DMS114 treated with DMSO at 0.1 percent for 48 hours (cell line): ENCODE measurements around the gene CBFA2T3.

ENCODE experiments used
- DNase-seq: peaks from one replicate; lab custom pipeline; 2025; ENCODE audit not compliant: unreplicated experiment; lab: John Stamatoyannopoulos, UW

Gene CBFA2T3

DNA sequence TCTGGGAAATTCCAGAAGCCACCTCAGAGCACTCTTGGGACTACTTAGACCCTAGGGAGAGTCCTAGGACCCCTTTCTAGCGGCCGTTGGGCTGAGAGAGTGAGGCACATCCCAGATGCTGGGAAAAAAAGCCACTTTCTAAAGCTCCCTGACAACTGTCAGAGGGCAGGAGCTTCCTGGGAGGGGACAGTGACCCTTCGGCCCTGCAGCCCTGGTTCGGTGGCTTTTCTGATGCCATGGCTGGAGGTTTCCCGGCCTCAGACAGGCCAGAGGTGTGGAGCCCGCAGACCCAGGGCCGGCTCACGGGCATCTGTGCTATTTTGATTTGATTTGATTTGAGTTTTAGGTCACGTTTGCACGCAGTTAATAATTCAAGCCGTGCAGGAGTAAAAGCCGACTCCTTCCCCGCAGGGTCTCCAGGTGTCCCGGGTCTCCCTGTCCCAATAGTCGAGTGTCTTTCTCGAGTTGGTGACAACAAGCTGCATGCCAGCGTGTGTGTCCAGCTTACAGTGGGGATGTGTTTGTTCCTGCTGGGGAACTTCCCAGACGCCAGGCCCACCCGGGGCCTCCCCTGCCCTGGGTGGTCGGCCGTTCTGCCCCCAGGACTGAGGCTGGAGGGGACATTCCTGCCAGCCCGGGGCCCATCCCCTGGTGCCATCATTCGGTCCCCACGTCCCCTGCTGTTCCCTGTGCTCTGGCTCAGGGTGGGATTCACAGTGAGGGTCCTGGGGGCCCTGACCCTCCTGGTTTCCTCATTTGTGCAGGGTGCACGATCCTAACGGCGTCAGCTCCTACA is 1.0 kb upstream of the CBFA2T3 start:
- DNase-seq = no peak

DNA sequence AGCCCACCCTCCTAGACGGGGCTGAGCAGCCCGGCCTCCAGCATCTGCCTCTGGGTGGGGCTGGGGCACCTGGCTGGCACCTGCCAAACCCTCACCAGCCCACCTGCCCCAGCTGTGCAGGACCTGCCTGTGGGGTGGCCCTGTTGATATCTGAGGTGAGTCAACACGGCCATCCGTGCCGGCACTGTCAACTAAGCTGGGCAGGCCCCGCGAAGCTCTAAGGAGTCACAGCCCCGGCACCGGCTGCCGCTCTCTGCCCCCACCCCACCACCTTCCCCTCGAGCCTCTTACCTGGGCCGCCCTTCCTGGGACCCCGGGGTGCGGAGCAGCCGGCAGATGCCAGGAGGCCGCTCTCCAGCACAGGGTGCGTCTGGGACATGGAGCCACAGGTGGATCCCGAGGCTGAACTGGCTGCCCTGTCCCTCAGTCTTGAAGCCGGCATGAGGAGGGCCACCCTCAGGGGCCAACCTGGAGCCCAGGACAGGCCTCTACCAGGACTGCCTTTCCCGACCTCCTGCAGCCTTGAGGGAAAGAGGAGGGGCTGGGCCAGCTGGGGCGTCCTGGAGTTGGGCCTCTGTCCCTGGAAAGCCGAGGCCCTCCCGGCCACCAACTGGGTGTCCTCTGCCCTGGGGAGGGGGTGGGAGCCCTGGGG is 515 bp downstream of the CBFA2T3 start:
- DNase-seq = no peak

DNA sequence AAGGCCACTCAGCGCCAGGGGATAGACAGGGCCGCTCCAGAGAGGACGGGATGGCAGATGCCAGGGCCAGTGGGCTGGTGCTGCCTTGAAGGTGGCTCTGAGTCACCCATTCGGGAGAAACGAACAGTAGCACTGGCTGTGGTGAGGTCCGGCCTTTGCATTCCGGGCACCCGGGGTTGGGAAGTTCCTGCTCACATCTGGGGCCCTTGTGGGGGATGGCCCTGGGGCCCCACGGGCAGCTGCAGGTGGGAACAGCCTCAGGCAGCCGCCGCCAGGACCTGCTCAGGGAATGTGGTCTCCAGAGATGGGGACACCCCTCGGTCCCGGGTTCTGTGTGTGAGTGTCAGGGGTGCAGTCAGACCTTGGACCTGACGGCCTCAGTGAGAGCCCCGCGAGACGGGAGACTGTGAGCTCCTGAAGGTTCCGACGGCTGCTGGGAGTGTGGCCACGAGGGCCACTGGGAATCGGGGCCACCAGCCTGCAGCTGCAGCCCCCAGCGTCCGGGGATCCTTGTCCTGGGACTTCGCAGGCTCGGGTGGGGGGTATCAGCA is 1.4 kb downstream of the CBFA2T3 start:
- no peak for DNase-seq

DNA sequence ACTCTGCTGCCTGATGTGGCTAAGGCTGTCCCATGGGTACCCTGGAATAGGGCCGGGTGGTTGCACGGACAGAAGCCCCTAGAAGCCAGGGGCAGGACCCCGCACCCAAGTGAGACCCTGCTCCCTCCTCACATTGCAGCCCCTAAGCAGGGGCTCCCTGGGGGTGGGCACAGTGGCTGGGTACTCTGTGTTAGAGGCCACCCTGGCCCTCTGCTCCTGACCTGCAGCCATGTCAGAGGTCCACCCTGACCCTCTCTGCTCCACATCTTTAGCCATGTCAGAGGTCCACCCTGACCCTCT is 2.1 kb downstream of the CBFA2T3 start:
- DNase-seq = no peak

DNA sequence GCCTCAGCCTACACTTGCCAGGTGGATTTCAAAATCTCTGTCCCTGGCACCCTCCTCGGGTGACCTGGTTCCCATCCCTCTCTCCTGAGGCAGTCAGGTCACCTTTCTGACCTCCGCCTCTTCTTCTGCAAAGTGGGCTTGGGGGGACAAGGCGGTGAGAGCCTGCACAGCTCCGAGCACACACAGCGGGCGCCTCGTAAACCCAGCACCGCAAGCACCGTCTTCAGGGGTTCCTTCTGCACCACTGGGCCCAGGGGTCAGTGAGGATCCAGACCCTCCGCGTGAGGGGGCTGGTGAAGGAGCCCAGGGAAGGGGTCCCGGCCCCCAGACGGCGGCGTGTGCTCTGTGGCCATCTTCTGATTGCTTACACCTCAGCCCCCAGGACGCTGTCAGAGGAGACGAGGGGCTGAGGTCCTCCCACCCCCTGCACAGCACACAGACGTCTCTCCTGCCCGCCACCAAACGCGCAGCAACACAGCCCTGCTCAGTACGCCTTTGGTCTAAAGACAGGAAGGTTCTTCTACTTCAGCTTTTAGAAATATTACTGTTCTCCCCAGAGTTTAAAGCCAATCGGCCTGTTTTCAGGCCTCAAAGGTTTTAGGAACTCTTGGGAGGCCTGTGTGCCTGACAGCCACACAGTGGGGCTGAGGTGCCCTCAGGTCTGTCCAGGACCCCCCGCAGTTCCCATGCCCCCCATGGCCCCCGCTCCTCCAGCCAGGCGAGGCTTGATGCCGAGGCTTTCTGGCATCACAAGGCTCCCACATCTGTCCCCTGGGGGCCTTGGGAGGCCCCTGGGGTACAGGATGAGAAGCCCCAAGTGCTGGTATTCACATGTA is 2.7 kb downstream of the CBFA2T3 start:
- no peak for DNase-seq

DNA sequence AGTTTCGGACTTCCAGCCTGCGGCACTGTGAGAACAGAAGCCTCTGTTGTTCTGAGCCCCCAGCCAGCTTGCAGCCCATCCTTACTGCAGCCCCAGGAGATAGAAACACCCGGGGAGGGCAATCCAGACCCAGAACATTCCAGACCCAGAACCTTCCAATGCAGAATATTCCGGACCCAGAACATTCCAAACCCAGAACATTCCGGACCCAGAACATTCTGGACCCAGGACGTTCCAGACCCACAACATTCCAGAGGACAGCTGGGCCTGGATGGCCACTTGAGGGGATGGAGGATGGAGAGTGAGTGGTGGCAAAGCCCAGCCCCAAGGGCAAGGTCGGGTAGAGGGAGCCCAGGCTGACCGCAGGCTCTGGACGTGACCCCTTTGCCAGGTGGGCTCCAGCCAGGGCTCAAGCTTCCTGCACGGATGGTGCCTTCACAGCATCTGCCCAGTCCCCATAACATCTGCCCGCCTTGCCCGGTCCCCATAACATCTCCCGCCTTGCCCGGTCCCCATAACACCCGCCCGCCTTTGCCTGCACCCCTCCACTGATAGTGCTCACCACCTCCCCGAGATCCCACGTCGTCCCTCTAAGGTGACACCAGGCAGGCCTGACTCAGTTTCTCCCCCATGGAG is 3.5 kb downstream of the CBFA2T3 start:
- DNase-seq = no peak

DNA sequence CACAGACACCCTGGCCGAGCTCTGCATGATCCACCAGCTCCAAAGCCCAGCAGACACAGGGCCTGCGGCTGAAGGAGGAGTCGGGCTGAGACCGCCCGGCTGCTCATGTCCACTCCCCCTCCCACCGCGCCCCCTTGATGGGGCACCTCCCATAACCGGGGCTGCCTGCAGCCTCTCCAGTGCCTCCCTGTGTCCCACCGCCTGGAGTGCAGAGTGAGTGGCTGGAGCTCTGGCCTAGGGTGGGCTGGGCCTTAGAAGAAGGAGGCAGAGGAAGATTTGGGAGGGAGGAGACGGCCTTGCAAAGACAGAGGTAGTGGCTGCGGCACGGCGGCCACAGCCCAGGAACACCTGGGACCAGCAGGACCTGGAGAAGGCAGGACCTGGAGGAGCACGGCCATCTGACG is 4.0 kb downstream of the CBFA2T3 start:
- DNase-seq = no peak

DNA sequence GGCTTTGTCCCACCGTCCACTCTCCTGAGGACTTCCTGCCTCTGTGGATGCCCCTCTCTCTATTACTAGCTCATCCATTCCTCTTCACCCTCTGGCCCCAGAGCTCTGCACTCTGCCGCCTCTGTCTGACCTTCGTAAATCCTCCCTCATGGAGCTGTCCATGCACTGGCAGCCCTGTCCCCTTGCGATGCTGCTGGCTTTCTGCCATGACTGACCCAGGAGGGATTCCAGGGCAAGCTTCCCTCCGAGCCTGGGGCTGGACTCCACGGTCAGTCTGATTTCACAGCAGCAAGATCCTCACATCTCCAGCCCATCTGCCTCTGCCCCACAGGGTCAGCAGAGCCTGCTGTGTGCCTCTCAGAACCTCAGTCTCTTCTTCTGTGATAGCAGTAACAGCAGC is 4.7 kb downstream of the CBFA2T3 start:
- no peak for DNase-seq

DNA sequence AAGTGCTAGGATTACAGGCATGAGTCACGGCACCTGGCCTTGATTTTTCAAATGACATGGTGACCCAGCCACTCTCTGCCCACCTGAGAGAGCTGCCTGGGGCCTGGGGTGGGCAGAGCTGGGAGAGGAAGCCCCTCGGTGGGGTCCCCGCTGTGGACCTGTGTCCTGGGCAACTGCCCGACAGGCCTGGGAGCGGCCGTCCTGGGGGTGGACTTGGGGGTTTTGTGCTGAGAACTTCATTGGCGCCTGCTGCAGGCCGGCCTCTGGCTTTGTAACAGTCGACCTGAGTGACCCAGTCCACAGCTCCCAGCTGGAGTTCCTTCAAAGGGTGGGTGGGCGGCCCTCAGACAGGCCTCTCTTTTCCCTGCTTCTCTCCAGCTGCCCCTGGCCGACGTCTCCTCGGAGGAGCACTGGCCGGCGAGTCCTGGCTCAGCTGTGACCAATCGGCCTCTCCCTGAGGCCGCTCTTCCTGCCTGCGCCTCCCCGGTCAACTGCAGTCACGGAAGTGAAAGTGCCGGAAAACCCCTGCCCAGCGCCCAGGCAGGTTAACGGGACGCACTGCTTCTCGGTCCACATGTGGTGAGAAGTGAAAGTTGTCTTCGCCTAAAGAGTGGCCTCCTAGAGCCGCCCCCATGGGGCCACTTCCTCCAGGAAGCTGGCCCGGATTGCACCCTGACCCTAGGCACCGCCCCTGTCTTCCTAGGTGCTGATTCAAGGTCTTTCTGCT is 5.5 kb downstream of the CBFA2T3 start:
- DNase-seq = no peak

DNA sequence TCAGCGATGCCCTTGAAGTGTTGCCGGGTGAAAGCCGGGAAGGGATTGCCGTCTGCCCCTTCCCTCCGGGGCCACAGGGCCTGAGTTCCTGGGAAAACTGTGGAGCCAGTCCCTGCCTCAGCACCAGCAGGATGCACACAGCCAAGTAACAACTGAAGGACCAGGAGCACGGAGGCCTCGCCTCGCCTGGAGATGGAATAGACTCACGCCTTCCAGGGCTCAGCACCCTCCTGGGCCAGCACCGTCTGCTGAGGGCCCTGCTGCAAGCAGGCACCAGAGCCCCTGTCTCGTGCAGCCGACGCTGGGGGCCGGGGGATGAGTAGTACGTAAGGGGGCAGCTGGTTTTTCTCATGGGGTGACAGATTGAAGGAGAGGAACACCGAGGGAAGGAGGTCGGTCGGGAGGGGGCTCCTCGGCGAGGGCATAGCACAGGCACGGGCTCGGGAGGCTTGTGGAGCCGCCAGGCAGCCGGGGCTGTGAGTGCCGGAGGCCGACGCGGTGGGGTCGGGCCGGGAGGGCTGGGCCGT is 6.4 kb downstream of the CBFA2T3 start:
- no peak for DNase-seq

DNA sequence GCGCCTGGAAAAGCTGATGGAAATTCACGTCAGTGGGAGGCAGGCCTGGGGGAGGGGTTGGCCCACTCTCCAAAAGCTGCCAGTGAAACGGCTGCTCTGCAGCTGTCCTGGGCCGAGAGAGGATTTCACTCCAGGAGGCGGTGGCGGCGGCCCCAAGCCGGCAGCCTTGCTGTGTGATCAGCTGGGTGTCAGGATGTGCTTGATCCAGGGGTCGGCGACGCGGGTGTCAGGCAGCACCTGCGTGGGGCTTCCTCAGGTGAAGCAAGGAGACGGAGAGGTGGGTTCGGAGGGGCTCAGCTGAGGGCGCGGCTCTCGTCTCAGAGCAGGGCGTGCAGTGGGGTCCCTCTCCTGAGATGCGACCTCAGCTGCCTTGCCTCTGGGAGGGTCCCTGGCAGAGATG is 7.0 kb downstream of the CBFA2T3 start:
- no peak for DNase-seq

DNA sequence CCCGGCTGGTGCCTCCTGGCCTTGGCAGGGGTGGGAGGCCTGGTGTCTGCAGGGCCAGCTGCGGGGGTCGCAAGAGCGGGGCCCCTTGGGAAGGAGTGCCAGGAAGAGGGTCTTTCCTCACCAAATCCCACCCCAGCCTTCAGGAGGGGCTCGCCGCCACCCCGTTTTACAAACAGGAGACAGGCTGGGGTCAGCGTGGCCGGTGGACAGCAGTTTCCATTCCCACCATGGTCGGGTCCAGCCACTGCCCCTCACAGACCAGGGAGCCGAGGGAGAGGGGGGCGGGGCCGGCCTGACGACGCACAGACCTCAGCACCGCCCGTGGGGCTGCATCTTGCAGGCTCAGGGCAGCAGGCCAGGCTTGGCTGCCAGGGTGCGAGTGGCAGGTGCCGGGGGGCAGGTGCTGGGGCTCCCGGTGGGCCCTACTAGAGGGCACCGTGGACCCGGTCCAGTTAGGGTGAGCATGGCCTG is 7.6 kb downstream of the CBFA2T3 start:
- no peak for DNase-seq

DNA sequence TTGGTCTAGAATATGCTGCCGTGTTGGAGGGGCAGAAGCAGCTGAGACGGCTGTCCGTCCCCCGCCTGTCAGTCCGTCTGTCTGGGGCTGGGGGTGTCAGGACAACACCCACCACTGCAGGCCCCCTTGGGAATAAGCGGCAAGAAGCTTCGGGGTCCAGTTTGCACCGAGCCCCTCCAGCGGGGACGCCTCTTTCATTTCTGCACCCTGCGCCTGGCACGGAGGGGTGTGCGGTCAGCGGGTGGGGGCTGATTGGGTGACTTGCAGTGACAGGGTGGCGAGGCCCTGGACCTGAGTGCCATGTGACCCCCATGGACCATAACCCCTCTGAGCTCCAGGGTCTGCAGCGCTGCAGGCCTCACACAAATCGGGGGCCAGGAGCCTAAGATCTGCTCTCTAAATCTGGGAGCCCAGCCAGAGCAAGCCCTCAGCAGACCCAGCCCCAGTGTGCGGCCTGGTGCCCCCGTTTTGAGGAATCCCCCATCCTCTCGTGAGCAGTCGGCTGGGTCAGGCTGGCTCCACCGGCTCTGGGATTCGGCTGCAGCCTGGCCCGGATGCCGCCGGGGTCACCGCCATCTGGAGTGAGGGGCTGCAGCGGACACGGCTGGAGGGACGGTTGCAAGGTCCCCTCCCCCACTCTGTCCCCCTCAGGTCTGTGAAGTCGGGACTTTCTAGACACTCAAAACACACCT is 8.3 kb downstream of the CBFA2T3 start:
- DNase-seq = no peak

DNA sequence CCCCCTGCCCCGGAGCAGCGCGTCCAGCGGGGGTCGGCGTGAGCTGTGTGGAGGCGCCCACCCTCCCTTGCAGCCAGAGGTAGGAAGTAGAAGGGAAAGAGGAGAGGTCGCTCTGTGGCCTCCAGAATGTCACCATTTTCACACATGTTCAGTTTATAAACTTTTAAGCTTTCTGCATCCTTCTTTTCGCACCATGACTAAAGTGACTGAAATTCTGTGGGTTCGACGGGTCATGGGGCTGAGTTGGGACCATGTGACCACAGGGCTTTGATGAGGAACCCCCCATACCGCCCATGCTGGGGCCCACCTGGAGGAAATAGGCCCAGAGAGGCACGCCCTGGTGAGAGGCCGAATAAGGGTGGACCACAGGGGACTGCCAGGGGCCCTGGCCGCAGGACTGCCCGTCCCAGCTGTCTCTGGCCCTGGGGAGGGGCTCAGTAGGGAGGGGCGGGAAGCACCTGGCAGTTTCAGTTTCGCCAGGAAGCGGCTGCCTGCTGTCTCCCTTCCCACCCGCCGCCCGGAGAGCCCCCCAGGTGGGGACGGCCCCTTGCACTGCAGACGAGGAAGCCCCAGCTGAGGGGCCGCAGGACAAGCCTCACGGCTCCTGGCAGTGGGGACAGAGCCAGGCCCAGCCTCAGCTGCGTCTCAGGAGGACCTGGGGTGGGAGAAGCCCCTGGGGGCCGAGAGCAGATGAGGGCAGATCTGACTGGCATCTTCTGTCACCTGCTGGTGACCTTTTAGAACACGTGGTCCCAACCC is 9.0 kb downstream of the CBFA2T3 start:
- DNase-seq = no peak

DNA sequence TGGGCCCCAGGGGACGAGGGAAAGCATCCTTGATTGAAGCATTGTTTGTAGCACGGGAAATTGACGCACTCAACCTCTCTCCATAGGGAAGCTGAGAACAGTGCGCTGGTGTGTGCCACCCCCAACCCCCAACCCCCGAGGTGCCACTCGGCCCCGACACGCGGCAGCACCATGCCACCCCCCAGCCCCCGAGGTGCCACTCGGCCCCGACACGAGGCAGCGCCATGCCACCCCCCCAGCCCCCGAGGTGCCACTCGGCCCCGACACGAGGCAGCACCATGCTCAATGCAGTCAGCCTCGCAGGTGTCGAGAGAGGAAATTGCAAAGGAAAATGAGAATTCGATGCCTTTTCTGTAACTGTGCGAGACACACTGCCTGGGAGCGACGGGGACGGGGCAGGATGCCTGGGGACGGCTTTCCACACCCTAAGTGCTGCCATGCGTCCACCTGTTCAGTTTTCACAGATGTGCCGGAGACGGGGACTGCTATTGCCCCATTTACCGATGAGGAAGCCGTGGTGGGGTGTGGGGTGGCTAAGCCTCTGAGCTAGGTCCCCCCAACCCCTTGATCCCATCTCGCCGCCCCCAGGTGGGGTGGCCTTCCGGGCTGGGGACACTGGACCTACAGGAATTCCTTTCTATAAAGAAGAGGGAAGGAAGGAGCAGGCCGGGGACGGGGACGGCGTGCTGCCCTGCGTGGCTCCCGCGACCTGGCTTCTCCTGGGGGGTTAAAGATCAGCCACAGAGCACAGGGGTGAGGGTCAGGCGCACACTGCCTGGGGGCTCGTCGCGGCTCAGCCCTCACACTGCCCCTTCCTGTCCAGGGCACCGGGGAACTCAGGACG is 9.8 kb downstream of the CBFA2T3 start:
- no peak for DNase-seq

DNA sequence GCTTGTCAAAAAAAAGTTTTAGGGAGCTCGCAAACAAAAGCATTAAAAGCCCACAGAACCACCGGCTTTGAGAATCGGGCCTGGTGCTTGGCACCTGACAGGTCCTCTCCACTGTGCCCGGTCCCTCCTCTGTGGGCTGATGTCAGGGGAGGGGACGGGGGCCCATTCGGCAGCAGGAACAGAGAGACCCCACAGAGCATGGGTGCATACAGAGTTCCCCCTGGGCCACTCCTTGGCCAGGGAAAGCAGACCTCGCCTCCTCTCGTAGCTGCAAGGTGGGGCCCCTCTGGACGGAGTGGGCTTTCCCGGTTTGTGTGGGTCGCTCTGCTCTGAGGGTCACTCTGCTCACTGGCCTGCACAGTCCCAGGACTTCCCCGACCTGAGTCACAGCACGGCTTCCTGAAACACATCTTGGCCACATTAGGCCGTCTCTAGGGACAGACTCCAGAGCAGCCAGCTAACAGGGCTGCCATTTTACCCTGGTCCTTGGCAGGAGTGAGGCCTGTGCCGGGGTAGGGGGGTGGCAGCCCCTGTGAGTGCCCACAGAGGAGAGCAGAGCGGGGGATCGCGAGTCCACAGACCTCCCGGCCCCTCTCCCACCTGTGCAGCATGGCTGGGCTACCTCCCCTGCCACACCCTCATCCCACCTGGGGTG is 11.1 kb downstream of the CBFA2T3 start:
- DNase-seq = no peak

DNA sequence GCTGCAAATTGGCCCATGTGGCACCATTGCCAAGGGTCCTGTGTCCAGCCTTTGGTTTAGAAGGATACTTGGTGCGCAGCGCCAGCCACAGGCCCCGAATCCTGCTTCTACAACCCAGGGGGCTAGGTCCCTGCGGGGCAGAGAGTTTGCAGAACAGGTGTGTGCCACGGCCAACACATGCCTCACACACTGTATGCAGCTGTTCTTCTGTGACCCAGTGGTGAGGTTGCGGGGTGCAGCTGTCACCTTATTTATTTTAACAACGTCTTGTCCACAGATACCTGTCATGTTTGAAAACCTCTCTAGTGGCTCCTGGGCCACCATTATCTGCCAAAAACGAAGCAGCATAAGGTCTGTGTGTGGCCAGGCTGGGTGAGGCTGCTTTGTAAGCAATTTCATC is 11.6 kb downstream of the CBFA2T3 start:
- DNase-seq = no peak

DNA sequence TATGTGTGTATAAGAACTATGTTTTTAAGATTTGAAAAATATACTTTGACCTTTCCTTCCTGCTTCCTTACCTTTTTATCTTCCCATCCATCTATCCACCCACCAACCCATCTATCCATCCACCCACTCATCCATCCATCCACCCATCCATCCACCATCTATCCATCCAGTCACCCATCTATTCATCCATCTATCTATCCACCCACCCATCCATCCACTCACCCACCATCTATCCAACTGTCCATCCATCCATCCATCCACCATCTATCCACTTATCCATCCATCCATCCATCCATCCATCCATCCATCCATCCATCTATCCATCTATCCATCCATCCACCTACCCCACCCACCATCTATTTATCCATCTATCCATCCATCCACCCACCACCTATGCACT is 12.4 kb downstream of the CBFA2T3 start:
- no peak for DNase-seq
